VCaP (cell line): Measurements from ENCODE around the gene PCED1B.

Source experiments
- H3K27ac ChIP-seq: fragments of 450-650 bp; 2 replicates; pipeline ENCODE4 v1.5.1; 2017
- CTCF ChIP-seq: fragments of 450-650 bp; conservative IDR thresholded peaks from 2 replicates; pipeline ENCODE4 v1.5.1; 2017; ENCODE audit warnings: mild to moderate bottlenecking, moderate library complexity

The PCED1B gene

GRCh38 chr12:47223031-47223847 is 143.8 kb downstream of the PCED1B start:
- TF ChIP-seq CTCF: no peak

GRCh38 chr12:47223848-47224213 is 144.4 kb downstream of the PCED1B start:
- H3K27ac ChIP-seq: peak overlapping the region; percentile 61
- no peak for TF ChIP-seq CTCF

More at GRCh38 chr12:47223031-47223847, 143.8 kb downstream of the PCED1B start:
- H3K27ac ChIP-seq: peak overlapping the region; percentile 61

GRCh38 chr12:47224563-47225133 is 145.2 kb downstream of the PCED1B start:
- peak overlapping the region; percentile 61 for H3K27ac ChIP-seq
- TF ChIP-seq CTCF: no peak

- no peak for TF ChIP-seq CTCF
- no peak overlapping the region for H3K27ac ChIP-seq
These were observed 145.9 kb downstream of the PCED1B start for GRCh38 chr12:47225356-47225755.

GRCh38 chr12:47226199-47226598 is 146.8 kb downstream of the PCED1B start:
- no peak for TF ChIP-seq CTCF
- H3K27ac ChIP-seq: no peak overlapping the region

- TF ChIP-seq CTCF: no peak
- H3K27ac ChIP-seq: no peak overlapping the region
These were observed 149.4 kb downstream of the PCED1B start for GRCh38 chr12:47228802-47229201.

- peak overlapping the region; percentile 15; the same call in 1 of the 2 replicates for H3K27ac ChIP-seq
- TF ChIP-seq CTCF: no peak
These were observed 152.0 kb downstream of the PCED1B start for GRCh38 chr12:47231456-47231855.
